ENCODE measurements around the gene EFCAB10.

DNA sequence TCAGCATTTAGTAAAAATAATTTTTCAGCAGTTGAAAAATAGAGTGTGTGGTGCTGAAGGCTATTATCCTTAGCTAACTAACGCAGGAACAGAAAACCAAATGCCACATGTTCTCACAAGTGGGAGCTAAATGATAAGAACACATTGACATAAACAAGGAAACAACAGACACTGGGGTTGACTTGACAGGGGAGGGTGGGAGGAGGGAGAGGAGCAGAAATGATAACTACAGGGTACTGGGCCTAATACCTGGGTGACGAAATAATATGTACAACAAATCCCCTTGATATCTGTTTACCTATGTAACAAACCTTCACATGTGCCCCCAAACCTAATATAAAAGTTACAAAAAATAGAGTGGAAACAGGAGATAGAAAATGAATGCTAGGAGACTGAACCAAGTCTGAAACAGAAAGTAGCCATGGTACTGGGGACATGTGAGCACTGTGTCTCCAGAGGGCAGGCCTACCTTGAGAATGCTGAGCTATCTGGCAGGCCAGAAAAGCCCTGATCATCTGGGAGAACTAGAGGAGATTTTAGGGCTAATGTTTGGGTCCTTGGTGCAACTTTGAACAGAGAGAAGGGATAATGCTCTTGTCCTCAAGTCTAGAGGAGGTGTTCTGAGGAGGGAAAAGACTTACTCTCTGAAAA, 4.7 kb upstream of the EFCAB10 start:
- TF ChIP-seq CTCF (IDR thresholded peaks at IDR 0.05): no peak
- TF ChIP-seq POLR2A (IDR thresholded peaks at IDR 0.05): no peak

Measured in esophagus squamous epithelium (tissue), 4 donors.